ENCODE results near the gene TOM1L1.

DNA sequence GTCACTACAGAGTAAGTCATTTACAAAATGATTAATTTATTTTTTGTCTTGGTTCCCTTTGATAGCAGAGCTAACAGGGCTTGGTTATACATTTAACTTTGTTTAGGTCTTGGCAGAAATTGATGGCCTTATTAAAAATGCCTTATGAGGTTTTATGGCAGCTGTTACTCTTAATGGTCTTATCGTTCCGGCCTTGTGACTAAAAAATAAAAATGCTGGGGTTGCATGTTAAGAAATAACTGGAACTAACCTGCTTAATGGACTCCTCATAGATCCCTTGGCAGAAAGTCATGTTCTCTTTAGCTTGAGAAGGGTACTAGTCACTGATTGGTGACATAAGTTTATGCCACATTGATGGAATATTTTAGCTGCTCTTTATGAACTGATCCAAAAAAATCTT, 49.5 kb downstream of the TOM1L1 start:
- TF ChIP-seq, protein P1, sequence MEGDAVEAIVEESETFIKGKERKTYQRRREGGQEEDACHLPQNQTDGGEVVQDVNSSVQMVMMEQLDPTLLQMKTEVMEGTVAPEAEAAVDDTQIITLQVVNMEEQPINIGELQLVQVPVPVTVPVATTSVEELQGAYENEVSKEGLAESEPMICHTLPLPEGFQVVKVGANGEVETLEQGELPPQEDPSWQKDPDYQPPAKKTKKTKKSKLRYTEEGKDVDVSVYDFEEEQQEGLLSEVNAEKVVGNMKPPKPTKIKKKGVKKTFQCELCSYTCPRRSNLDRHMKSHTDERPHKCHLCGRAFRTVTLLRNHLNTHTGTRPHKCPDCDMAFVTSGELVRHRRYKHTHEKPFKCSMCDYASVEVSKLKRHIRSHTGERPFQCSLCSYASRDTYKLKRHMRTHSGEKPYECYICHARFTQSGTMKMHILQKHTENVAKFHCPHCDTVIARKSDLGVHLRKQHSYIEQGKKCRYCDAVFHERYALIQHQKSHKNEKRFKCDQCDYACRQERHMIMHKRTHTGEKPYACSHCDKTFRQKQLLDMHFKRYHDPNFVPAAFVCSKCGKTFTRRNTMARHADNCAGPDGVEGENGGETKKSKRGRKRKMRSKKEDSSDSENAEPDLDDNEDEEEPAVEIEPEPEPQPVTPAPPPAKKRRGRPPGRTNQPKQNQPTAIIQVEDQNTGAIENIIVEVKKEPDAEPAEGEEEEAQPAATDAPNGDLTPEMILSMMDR (IDR thresholded peaks at IDR 0.05), result no peak
- no peak for TF ChIP-seq POLR2A (IDR thresholded peaks at IDR 0.05)
